MV-4-11 (cell line): ENCODE results near the gene KMT5C.

Experiments used
- DNase-seq: peaks from one replicate; lab custom pipeline; 2025; lab: John Stamatoyannopoulos, UW

Gene KMT5C

GRCh38 chr19:55339105-55339888 is at the start of gene KMT5C:
TSS of gene KMT5C (plus strand) at chr19:55339876. CDS start at chr19:55341937, 2,061 bp downstream.
- DNase-seq, result peak; percentile 100

GRCh38 chr19:55297267-55297666 is 42.4 kb upstream of the KMT5C start:
- DNase-seq, result peak; percentile 75

- no peak for DNase-seq
Observed at GRCh38 chr19:55299991-55300390, 39.7 kb upstream of the KMT5C start.

DNA sequence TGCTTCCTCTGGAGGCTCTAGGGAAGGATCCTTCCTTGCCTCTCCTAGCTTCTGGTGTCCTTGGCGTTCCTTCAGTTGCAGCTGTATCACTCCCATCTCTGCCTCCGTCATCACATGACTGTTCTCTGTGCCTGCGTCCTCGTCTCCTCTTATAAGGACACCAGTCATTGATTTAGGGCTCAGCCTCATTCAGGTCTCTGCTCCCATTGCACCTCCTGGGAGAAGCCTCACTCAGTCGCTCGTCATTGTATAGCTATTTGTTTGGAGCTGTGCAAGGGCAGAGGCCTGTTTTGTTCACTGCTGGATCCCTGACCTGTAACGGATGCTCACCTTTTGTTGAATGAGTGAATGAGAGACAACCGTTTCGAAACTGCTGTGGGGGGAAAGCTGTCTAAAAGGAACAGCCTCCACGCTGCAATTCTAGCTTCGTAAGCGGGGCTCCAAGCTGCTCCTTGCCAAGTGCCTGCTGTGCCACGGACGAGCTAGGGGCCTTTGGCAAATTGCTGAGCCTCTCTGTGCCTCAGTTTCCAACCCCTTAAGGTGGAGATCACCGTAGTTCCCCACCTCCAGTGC is 38.7 kb upstream of the KMT5C start:
- no peak for DNase-seq

DNA sequence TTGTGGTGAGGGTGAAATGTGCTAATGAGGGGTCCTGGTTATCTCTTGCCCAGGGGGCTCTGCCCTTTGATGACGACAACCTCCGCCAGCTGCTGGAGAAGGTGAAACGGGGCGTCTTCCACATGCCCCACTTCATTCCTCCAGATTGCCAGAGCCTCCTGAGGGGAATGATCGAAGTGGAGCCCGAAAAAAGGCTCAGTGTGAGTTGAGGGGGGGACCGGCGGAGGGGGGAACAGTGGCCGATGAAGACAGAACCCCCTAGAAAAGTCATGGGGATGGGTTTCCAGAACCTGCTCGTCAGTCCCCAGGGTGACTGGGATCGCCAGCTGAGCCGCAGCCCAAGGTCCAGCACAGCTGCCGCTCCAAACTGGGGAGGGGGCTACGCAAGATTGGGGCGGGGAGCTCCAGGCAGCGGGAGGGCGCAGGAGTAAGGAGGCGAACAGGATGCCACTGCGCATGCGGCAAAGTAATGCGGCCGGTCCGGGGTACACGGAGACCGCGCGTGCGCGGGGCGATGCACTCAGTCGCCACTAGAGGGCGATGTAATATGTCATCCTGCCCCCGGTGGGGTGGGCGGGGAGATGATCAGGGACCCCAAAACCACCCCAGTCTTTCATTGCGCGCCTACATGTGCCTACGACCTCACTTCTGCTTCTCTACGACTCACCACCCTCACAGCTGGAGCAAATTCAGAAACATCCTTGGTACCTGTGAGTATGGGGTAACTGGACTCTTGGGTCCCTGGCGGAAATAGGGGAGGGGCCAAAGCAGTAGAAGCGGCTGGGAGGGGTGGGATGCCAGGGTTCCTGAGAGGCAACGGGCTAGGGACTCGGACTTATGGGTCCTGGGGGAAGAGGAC is 38.0 kb upstream of the KMT5C start:
- DNase-seq, result peak; percentile 81

- DNase-seq, result no peak
Observed at GRCh38 chr19:55302318-55302703, 37.4 kb upstream of the KMT5C start.

GRCh38 chr19:55303477-55303876 is 36.2 kb upstream of the KMT5C start:
- DNase-seq, result no peak

GRCh38 chr19:55304279-55304978 is 35.2 kb upstream of the KMT5C start:
- DNase-seq, result peak; percentile 51

DNA sequence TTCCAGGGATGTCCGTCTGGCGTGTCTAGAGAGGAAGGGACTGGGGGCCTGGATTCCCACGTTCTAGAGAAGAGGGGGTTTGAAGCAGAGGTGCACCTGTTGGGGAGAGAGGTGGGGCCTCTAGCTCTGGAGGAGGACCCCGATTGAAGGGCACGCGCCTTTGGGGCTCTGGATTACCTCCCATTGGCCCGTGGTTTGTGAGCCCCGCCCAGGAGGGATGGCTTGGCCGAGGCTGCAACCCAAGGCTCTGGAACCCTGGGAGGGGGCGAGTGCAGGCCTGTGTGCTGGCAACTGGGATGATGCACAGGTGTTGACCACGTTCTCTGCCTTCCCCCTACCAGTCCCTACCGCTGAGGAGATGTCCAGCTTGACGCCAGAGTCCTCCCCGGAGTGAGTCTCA is 34.7 kb upstream of the KMT5C start:
- DNase-seq, result no peak

GRCh38 chr19:55305491-55305890 is 34.2 kb upstream of the KMT5C start:
- DNase-seq, result peak; percentile 52

- DNase-seq, result no peak
Observed at GRCh38 chr19:55305983-55306562, 33.6 kb upstream of the KMT5C start.

DNA sequence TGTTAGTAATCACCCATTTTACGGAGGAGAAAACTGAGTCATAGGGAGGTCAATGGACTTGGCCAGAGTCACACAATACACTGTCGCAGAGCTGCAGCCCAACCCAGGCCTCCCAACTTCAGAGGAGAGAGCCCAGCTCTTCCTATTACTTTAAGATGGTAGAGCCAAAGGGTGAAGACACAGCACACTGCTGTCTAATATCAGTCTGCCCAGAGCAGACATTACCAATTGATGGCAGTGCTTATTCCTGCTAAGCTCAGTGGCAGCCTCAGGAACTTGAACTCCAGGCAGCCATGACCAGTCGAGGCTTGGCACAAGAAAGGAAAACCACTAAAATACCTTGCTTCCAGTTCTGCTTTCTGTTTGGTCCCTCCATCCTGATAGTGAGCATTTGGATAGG is 33.0 kb upstream of the KMT5C start:
- DNase-seq, result peak; percentile 44

GRCh38 chr19:55308281-55308680 is 31.4 kb upstream of the KMT5C start:
- no peak for DNase-seq

DNA sequence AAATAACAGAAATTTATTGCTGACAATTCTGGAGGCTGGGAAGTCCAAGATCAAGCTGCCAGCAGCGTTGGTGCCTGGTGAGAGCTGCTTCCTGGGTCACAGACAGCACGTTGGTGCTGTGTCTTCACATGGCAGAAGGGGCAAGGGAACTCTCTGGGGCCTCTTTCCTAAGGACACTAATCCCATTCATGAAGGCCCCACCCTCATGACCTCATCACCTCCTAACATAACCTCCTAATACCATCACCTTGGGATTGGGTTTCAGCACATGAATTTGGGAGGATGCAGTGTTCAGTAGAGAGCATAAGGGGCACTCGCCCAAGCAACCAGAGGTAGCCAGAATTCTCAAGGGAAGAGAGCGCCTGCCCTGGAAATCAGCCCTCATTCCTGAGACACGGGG is 30.2 kb upstream of the KMT5C start:
- DNase-seq, result no peak

- no peak for DNase-seq
Observed at GRCh38 chr19:55310498-55310897, 29.2 kb upstream of the KMT5C start.

GRCh38 chr19:55311397-55311796 is 28.3 kb upstream of the KMT5C start:
- DNase-seq, result no peak

DNA sequence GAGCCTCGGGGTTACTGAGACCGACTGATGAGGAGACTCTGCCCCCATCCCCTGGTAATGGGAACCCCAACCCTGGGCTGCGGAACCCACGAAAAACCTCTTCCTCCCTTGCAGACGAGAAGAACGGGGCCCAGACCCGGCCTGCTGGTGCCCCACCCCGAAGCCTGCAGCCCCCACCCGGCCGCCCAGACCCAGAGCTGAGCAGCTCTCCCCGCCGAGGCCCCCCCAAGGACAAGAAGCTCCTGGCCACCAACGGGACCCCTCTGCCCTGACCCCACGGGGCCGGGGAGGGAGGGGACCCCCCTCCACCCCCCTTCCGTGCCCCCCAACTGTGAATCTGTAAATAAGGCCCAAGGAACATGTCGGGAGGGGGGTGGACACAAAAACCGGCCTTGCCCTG is 27.9 kb upstream of the KMT5C start:
- DNase-seq, result no peak

DNA sequence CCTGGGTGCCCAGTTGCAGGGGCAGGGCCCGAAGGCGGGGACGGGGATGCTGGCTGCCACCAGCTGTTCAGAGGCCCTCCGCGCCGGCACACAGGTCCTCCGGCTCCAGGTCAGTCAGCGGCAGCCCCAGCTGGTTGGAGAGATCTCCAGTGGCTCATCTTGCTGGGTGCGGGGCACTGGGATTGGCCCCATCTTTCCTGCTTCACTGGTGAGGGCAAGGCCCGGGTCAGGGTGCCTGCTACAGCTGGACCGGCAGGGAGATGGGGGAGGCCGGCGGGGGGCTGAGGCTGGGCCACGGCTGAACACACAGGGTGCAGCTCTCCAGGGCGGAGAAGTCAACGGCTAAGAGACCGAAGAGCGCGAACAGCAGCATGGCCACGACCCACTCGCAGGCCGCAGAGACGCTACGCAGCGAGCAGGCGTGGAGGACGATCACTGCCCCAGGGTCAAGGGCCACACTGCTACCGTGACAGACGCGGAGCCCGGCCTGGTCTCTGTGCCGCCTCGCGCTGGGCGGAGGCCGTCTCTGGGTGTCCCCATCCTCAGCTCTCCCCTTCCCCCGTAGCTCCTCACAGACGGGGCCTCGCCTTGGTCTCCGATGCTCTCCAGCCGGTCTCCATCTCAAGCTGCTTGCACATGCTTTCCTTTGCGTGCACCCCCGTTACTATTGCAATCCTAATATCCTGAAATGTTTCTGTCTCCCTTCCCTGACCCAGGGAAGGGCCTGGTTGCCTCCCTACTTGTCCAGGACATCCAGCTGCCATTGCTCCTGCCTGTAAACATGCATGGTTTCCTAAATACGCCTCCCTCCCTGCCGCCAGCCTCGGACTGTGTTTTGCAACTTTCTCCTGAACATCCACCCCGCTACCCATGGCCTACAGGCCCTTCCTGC is 26.8 kb upstream of the KMT5C start:
- no peak for DNase-seq

DNA sequence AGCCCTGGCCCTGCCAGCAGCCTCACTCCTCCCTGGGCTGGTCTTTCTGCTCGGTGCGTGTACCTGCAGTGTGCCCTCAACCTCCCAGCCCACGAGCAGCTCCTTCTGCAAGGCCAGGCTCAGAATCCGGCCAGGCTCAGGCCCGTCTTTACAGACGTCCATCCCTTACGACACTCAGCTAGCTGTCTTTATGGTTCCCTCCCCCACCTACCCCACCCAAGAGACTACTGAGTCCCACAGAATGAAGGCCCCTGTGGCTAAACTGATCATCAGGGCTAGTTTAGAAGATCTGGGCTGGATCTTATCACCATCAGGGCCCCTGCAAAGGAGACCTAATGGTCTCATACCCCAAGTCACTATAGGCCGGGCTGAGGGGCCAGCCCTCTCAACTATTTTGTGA is 25.3 kb upstream of the KMT5C start:
- no peak for DNase-seq

GRCh38 chr19:55315956-55316525 is 23.6 kb upstream of the KMT5C start:
- no peak for DNase-seq

- DNase-seq, result no peak
Observed at GRCh38 chr19:55316646-55317045, 23.0 kb upstream of the KMT5C start.
